HG03460 (cell line): Measurements from ENCODE around the gene NAT8L.
A peak's percentile ranks its signal among the peaks of the same experiment; 100 is the strongest.
"Not testable (repeated sequence)": the region's sequence is repeated elsewhere in the genome, so short reads cannot be mapped to it uniquely, and the experiment has no call there.

Experiments
- ATAC-seq: cut with Tn5 transposase; IDR thresholded peaks from one replicate; pipeline ENCODE4 v1.9.1; 2021; ENCODE audit not compliant: unreplicated experiment

NAT8L gene

GRCh38 chr4:2059046-2059725 lies at the start of gene NAT8L:
TSS of gene NAT8L (plus strand) at chr4:2059327. CDS start at chr4:2059512, 185 bp downstream.
- no peak for ATAC-seq

DNA sequence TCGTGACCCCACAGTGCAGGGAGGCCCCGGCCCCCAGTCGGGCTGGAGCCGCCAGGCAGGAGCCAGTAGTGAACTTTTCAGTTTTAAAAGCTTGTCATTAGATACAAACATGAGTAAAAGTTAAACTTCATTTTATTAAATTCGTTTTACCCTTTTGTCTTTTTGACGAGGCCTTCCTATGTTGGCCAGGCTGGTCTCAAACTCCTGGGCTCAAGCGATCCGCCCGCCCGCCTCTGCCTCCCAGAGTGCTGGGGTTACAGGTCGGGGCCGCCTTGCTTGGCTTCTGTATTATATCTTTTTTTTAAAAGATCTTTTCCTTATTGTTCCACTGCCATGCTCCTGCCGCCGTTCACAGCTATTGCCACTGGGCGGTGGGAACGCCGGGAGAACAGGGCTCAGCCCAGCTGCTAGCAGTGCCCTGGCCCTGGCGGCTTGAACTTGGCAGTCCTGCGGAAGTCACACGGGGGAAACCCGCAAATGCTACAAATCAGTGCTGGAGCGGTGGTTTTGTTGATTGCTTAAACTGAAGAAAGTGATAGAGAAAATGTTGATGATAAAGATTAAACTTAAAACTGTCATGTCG lies 49.4 kb upstream of the NAT8L start:
- no peak for ATAC-seq

- no peak for ATAC-seq
Measured at GRCh38 chr4:2011583-2011982, 47.5 kb upstream of the NAT8L start.

GRCh38 chr4:2015008-2015407 lies 44.1 kb upstream of the NAT8L start:
- ATAC-seq, result no peak

- not testable (repeated sequence) for ATAC-seq
Measured at GRCh38 chr4:2021358-2022018, 37.6 kb upstream of the NAT8L start.

DNA sequence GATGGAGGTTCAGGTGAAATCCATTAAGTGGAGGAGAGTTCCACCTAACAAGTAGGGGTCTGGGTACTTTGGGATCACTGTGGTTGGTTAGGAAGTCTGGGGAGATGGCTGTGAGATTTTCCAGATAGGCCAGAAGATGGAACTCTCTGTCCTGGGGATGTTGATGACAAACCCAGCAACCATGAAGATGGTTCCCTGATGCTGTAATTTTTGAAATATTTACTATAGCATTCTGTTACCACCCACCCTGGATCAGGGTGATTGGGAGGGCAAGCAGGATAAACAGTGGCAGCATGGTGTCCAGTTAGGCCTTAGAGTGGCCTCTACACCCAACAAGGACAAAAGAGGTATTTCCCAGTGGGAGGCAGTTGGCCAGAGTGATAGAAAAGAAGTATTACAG lies 34.4 kb upstream of the NAT8L start:
- no peak for ATAC-seq

- ATAC-seq, result no peak
Measured at GRCh38 chr4:2025817-2026216, 33.3 kb upstream of the NAT8L start.

DNA sequence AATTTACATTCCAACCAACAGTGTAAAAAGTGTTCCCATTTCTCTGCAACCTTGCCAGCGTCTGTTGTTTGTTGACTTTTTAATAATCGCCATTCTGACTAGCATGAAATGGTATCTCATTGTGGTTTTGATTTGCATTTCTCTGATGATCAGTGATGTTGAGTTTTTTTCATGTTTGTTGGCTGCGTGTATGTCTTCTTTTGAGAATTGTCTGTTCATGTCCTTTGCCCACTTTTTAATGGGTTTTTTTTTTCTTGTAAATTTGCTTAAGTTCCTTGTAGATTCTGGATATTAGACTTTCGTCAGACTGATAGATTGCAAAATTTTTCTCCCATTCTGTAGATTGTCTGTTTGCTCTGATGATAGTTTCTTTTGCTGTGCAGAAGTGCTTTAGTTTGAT lies 32.0 kb upstream of the NAT8L start:
- ATAC-seq, result not testable (repeated sequence)

- not testable (repeated sequence) for ATAC-seq
Measured at GRCh38 chr4:2031161-2031560, 28.0 kb upstream of the NAT8L start.

DNA sequence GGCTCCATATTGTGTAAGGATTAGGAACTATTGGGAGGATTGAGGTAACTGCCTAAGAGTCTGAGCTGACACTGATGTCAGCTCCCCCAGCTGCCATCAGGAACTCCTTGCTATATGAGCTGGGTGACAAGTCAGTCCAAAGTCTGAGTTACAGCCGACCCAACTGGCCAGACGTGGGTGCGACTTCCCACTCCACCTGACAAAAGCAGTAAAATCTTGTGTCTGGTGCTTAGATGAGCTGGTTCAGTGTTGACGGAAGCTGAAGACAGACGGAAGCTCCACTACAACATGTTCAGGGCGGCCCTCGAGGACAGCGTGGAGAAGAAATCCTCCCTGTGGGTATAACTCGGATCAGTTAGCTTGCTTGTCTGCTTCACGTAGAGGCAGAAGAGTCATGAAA lies 22.8 kb upstream of the NAT8L start:
- no peak for ATAC-seq

GRCh38 chr4:2036866-2037265 lies 22.3 kb upstream of the NAT8L start:
- ATAC-seq, result no peak

DNA sequence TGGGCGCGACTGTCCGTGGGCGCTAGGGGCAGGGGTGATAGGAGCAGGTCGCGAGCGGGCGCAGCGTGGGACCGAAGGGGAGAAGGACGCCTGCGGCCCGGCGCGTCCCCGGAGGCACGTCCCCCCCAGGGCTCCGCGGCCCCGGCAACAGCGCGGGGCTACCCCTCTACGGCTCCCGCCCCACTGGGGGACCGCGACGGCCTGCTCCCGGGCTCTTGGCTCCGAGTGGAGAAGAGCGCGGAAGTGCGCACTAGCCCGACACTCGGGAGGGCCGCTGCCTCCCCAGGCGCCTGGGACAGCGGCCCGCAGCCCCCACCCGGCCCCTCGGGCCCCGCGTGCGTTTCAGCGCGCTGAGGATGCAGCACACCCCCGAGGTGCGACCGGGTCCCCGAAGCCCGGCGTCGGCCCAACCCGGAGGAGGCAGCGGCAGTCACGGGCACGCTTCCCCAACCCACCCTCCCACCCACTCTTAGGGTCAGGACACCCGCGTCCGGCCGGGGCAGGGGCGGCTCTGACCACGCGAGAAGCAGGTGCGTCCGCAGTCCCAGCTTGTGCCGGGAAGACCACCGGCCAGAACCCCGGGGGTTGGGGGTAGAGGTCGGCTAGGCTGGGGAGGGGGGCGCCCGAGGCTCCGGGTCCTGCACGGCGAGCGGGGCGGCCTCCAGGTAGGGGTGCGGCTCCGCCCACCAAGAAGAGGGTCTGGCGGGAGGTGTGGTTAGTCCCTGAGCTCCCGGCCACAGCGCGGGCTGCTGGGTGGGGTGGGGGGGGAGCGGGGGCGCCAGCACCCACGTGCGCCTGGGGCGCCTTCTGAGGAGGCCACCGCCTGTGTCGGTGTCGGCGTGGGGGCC lies 18.5 kb upstream of the NAT8L start:
- ATAC-seq, result no peak

DNA sequence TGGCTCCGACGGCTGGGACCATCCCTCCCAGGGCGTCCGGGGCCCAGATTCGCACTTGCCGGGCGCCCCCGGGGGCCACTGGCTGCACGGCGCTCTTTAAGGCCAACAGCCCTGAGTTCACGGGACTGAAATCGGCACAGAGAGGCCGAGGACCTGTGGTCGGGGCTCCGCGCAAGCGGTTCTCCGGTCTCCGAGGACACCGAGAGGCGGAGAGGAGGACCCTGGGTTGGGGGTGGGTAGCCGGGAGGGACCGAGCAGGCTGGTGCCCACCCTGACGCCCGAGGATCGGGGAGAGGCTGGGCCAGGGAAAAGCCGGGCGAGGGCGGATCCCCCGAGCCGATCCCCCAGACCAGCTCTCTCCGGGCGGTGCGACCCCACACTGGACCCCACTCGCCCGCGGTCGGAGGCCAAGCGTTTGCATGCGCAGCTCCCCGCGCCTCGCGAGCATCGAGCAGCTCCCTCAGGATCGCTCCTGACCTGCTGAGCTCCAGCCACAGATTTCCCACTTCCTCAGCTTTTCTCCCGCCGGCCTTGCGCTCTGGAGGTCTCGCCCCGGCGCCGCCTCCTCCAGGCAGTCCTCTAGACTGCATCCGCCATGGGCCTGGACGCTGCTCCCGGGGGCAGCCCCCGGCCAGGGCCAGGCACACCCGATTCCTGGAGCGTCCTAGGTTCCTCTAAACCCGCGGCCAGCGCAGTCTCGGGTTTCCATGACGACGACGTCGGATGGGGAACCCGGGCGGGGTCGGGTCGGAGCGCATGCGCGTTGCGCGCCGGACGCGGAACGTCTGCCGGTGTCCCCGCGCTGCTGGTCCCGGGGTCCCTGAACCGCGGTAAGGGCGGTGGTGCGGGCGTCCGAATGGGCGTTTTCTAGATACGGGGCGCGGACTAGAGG lies 17.6 kb upstream of the NAT8L start:
- peak; percentile 81 for ATAC-seq

DNA sequence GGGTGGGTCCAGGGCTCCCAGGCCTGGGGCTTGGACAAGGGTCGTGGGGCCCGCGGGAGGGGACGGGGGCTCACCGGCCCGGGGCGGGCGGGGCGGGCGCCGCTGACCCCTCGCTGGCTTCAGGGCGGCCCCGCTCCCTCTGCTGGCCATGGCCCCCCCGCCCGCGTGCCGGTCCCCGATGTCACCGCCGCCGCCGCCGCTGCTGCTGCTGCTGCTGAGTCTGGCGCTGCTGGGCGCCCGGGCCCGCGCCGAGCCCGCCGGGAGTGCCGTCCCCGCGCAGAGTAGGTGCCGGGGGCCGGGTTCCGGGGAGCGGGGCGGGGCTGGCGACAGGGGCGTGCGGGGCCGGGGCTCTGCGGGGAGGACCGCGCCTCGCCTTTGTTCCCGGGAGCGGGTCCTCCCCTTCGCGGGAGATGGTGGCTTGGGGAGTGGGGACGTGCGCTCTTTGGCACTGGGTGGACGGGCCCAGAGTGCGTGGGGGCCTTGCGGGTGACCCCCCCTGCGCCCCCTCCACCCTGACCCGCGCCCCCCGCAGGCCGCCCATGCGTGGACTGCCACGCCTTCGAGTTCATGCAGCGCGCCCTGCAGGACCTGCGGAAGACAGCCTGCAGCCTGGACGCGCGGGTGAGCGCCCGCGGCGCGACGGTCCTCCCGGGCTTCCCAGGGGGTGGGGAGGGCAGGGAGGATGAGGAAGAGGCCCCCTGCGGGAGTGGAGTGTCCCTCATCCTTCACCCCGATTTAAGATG lies 16.8 kb upstream of the NAT8L start:
- ATAC-seq, result peak; percentile 16

GRCh38 chr4:2042947-2043395 lies 16.2 kb upstream of the NAT8L start:
- no peak for ATAC-seq

- no peak for ATAC-seq
Measured at GRCh38 chr4:2043396-2044118, 15.6 kb upstream of the NAT8L start.

GRCh38 chr4:2044119-2044485 lies 15.0 kb upstream of the NAT8L start:
- ATAC-seq, result no peak

- ATAC-seq, result no peak
Measured at GRCh38 chr4:2044542-2045517, 14.3 kb upstream of the NAT8L start.
